HG02759 (cell line): Measurements from ENCODE around the gene TCERG1L.
"Not testable (repeated sequence)": the region's sequence is repeated elsewhere in the genome, so short reads cannot be mapped to it uniquely, and the experiment has no call there.

Source experiments
- ATAC-seq: cut with Tn5 transposase; IDR thresholded peaks from one replicate; pipeline ENCODE4 v1.9.1; 2021; ENCODE audit warnings: mild to moderate bottlenecking, moderate library complexity; ENCODE audit not compliant: unreplicated experiment

The TCERG1L gene

DNA sequence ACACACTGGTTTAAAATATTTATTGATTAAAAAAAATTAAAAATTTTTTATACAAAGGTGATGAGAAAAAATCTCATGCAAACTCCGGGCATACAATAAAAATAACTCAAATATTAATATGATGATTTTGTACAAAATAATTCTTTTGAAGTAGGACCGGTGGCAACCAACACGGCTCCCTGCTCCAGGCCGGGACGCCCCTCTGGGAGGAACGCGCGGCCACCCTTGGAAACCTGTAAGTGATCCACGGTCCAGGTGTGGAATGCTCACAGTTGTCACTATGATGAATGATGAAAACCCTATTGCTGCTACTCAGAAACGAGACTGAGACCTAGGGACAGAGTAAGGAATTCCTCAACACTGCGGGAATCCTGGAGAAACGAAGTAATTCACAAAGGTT is 219.1 kb downstream of the TCERG1L start:
- ATAC-seq, result no peak

DNA sequence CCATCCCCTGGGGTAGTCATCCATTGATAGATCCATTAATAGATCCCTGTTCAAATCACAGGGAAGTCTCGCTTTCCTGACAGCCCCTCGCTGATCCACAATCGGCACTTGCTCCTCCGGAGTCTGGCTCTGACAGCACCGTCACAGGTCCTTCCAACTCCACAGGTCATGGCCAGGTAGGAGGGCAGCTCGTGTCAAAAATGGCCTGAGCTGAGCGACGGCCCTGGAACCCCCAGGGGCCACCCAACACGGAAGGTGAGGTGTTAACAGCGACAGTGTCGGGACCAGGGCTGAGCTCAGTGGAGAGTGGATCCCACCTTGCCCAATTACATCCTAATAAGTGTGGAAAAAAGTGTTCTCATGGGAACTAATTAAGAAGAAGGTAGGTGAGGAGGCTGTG is 219.8 kb downstream of the TCERG1L start:
- no peak for ATAC-seq

DNA sequence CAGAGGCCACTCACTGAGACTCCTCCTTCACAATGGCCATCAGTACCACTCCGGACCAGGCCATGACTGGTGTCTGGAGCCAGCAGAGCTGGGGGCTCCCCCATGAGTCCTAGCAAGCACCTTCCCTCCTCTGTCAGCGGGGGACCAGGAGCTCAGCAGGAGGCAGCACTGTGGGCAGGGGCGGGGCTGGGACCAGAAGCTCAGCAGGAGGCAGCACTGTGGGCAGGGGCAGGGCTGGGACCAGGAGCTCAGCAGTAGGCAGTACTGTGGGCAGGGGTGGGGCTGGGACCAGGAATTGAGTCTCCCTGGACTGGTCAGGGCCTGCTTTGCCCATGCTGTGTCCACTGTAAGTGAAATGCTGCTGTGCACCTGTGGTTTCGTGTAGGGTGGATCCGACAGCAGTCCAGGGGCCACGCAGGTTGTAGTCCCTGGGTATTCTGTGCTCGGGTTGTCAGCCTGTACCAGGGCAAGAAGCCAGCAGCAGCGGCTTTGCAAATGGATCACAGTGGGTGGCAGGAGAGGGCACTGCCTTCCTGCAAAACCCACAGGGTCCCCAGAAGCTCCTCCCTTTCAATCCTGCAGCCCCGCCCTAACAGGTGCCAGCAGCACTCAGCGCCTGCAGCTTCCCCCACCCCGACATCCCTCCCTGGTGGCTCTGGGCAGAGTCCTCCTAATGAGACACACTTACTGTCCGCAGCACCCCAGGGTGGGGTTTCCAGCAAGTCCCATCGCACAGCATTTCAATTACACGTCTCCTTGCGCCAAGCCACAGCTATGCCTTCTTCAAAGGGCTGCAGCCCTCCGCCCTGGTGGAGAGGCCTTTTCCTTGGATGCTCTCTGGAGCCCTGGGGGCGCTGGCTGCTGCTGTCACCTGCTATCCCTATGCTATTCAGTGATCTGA is 220.5 kb downstream of the TCERG1L start:
- no peak for ATAC-seq

DNA sequence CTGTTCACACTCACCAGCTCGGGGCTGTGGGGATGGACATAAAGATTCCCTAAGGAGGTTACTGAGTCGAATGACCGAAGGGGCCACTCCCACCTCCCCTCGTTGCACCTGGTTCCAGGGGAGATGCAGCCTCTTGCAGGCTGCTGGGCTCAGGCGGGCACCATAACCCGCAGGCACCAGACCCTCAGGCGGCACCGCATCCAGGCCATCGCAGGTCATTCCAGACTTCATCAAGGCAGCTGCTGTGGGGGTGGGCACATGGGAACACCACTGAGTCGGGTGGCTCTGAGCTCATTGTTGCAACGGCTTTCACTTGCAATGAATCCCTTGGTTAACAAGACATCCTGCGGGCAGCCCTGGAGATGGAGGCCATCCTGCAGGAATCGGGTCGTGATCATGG is 221.7 kb downstream of the TCERG1L start:
- no peak for ATAC-seq

DNA sequence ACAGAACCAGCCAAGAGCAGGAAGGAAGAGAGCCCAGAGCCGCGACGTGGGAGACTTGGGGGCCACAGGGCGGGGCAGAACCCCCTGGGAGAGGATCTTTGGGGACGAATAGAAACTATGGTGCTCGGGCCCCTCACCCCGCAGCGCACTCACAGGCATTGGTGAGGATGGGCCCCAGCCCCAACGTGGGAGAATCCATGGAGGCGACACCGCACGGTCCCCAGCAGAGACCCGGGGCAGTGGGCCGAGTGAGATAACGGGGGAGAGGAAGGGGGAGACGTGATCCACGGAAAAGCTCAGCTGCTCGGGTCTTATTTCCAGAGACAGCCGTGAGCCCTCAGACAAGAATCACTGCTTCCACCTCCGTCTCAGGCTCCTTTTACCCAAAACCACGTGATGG is 222.4 kb downstream of the TCERG1L start:
- no peak for ATAC-seq

DNA sequence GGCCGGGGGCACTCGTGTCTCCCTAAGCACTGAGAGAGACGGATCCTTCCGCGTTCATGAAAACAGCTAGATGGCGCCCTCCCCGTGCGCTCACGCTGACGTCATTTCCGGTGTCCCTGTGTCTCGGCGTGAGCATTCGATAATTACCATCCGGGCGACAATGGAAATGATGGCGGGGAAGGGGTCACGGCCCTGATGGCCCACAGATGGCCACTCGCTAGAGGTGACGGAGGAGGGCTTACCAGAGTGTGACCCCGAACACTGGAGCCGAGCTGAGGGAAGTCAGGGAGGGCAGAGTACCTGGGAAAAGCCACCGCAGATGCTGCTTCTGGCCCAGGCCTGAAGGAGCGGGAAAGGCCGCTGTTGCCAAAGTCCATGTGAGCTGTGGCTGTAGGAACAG is 222.9 kb downstream of the TCERG1L start:
- no peak for ATAC-seq

DNA sequence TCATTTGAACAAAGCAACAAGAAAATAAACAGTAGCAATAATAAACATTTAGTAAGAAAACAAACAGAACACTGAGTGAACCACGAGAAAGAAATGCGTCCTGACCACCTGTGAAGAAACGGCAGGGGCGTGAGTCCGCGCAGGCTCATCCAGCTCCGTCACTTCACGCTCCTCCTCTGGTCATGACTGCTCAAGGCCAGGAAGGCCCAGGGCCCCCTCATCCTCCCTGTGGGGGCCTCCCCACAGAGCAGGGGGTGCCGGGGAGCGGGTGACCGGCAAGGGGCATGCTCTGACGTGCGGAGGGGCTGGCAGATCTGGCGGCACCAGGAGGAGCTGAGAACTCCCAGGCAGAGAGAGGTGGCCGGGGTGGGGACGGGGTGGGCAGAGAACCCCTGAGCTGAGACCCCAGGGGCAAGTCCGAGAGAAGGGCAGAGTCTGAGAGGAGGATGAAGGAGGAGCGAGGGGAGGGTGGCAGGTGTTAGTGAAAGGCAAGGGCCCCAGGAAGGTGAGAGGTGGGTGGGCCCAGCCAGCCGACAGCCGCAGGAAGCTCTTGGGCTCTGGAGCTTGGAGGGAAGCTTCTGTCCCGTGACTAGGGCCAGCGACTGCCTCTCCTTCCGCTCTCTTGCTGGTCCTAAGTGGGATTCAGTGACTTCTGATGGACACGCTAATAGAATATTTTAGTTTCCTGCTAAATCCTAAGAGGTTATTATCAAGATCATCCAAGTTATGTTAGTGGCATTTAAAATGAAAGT is 223.9 kb downstream of the TCERG1L start:
- ATAC-seq, result no peak

DNA sequence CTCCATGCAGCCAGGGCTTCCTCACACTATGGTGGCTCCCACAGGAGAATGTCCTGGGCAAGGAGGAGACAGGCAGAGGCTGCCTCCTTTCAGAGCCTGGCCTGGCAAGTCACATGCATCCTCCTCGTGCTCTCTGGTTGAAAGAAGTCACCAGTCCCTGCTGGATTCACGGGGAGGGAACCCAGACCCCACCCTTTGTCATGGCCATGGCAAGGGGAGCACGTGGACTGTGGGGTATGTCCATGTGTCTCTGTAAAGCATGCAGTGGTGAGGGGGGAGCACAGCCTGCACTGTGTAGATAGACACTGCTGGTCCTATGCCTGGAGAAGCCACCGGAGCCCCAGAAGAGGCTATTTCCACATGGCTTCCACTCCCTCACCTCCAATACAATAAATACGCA is 225.0 kb downstream of the TCERG1L start:
- no peak for ATAC-seq

DNA sequence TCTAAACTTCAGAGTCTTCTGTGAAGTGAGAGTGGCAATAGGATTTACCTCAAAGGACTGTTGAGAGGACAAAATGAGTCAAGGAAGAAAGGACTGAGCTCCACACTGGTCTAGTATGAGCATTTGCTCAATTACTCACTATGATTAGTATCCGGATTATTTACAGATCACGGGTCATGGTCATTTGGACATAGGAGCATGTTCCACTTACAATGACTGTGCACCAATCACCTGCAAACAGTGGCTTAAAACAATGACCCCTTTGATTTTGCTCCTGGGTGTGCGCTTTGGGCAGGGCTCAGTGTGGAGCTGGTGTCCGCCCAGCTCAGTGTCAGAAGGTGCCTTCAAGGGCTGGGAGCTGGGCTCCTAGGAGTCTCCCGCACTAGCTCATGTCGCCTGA is 225.4 kb downstream of the TCERG1L start:
- no peak for ATAC-seq

DNA sequence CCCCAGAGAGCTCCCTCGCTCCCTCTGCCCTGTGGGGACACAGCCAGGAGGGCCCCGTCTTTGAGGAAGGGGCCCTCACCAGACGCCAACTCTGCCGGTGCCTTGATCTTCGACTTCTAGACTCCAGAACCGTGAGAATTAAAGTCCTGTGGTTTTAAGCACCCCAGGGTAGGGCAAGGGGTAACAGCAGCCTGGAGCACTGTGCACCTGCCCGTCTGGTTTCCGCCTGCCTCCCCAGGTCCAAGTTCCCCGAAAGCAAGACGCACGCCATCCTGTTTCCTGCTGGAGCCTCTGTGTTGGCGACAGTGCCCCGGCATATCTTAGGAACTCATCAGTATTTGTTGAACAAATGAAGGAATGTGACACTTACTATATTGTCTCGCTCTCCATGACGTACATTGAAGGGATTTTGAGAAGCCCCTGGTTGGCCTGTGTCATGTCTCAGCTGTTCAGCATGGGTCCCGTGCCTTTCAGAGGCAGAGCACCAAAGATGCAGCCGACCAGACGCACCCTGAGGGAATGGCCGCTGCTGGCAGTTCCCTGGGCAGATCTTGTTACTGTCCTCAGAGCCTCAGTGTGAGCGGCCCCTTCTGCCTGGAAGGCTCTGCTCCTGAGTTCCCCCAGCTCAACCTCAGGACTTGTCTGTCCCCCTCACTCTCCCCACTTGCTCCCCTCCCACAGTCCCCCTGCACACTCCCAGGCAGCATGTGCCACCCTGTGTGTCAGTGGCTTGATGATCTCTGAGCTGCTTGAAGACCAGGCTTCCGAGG is 226.2 kb downstream of the TCERG1L start:
- ATAC-seq, result no peak

DNA sequence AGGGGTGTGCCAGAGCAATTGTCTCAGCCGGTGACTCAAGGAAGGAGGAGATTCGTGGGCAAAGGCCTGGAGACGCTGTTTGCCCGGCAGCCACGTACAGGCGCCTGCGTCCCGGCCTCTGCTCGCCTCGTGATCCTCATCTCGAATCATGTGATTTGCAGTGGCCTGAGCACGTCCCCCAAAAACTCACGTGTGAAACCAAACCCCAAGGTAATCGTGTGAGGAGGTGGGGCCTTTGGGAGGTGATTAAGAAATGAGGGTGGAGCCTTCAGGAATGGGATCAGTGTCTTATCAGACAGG is 226.8 kb downstream of the TCERG1L start:
- no peak for ATAC-seq

DNA sequence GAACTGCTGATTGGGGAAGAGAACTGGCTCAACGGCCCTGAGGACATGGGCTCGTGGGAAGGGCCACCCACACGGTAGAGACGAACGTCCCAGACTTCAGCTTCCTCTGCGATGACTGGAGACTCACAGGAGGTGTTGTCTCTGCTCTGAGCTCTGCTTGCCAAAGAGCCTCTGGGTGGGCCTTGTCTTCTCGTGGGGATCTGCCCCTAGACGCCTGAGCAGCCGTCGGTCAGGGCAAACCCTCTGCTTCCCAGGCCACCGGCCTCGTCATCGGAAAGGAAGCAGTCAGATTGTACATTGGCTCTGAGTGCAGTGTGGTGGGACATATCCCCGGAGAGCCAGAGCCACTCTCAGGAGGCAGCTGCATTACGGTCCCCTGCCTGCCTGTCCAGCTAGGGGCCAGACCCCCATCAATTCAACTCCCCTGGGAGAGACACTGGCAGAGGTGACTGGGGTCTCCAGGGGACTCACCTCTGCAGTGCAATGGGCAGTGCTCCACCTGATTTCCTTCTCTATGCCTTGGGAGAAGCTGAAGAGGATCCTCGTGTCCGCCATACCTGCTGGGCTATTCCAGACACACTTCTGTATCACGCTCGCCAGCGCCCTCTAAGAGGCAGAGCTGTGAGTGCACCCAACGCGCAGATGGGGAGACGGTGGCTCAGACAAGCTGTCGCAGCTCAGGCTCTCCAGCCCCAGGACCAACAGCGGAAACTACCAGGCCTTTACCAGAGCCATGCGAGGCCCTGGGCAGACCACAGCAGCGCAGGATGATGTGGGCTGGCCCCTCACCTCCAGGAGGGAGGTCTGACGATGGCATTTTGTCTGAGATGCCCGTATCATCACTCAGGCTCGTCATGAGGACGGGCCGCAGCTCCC is 227.4 kb downstream of the TCERG1L start:
- ATAC-seq, result no peak

DNA sequence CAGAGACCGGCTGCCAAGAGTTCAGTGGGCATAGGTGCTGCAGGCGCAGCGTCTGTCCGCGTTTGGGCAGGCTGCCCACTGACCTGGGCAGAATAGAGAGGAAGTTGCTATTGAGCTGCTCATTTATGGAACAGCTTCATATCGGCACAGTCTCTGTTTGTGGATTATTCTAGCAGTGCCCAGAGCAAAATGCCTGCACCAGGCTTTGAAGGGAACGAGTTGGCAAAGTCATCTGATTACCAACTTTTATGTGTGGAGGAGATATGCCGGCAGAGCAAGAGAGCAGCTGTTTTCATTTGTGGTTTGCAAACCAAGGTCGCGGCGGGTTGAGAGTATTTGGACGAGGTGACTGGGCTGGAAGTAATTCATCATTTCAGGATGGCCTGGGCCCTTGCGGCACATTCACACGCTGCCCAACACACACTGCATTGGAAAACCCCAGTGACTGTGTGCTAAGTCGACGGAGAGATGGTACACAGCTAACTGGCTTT is 228.5 kb downstream of the TCERG1L start:
- ATAC-seq, result no peak

DNA sequence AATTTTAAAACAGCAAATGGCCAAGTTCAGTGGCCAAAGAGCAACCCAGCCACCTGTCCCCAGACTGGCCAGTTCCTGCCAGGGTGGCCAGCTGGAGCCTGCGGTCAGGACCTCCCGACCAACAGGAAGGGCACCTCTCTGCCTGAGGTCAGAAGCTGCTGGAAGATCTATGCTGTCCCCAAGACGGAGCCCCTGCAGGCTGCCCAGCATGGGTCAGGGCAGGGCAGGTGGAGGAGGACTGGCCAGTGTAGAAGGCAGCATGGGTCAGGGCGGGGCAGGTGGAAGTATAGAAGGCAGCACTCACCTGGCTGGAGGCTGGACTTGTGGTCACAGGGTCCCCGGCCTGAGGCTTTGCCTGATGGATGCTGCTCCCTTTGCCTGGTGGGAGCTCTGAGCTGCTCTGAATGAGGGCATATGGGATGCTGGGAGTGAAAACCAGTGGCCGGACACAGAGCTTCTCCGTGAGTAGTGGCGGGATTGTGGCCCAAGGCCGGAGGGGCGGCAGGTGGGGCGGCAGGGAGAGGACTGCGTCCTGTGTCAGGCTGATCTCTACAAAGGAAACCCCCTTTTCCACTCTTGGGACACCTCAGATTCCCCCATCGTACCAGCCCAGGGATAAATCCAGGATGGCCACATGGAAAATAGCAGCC is 229.2 kb downstream of the TCERG1L start:
- ATAC-seq, result no peak

DNA sequence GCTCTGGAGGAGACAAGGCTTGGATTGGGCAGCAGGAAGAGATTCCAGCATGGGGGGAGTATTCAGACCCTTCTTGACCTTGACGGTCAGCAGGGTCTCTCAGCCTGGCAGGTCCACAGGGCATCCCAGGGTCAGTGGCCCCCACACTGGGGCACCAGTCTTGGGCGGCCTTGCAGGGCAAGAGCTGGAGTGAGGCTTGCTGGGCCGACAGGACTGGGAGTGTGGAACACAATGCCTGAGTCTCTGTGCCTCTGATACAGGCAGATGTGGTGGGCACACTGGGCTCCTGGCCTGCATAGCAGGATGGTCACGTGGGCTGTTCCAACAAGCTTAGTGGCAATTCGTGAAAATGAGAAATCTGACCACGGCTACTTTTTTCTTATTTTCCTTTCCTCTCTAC is 229.7 kb downstream of the TCERG1L start:
- ATAC-seq, result no peak

DNA sequence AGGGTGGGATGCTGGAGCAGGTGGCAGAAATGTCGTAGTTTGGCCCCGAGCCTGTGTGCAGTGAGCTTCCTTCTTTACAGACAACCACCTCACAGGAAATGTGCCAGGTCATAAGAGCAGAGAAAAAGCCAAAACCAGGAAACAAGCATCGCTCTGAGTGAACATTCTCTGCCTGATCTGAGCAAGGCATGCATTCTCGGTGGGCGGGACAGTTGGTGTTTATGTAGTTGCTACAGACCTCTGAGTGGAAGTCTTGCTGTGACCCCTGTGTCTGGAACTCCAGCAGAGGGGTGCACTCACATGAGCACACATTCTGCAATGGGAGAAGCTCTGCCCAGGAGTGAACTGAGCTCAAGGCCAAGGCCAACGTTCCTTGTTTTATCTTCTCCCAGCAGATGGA is 230.1 kb downstream of the TCERG1L start:
- ATAC-seq, result no peak

DNA sequence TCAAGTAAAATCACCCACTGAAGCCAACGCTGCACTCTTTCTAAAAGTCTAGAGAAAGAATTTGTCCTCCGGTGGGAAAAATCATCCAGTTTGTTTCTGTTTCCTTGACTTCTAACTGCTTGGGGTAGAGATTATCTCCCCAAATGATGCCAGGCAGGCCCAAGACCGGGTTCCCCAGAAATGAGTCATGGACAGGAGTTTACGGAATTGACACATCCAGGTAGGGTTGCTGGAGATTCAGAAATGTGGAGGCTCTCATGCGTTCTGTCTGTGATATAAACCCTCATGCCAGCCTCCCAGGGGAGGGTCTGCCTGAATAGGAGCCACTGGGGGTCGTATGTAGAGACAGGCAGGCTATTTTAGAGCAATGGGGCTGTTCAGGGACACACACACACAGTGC is 230.9 kb downstream of the TCERG1L start:
- ATAC-seq, result no peak

DNA sequence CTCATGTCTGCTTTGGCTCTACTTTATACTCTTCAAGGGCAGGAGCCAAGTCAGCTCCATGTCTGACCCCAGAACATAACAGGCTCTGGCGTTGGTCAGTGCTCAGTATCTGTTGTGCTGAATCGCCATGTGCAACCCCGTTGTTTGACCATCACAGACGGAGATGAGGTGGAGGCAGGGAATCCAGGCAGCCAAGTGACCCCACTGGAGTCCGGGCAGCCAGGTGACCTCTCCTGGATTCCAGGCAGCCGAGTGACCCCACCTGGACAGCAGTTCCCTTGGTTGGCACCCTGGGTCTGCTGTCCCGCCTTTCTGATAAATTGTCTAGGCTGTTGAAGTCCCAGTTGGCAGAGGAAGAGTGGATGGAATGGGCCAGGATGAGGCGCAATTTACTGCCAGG is 232.2 kb downstream of the TCERG1L start:
- no peak for ATAC-seq

DNA sequence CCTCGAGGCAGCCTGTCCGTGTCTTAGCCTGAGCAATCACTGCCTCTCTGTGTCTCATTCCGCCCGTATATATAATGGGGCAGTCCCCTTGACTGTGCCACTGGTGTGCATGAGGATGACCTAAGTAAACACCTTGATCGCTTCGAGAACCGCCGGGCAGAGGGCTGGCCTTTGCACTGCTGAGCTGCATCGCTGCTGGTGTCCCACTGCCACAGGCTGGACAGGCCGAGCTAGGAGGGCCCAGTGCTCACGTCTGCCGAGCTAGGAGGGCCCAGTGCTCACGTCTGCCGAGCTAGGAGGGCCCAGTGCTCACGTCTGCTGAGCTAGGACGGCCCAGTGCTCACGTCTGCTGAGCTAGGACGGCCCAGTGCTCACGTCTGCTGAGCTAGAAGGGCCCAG is 232.6 kb downstream of the TCERG1L start:
- ATAC-seq, result not testable (repeated sequence)
